Neural cell (in vitro differentiated cells): ENCODE results near the gene PTPN22.

ENCODE experiments used
- CTCF ChIP-seq: fragments of 450-650 bp; IDR thresholded peaks from 2 replicates; pipeline ENCODE4 v1.5.1; 2014; ENCODE audit warnings: antibody characterized with exemption, mild to moderate bottlenecking, moderate library complexity; ENCODE audit not compliant: poor library complexity, severe bottlenecking
- POLR2AphosphoS5 ChIP-seq: IDR thresholded peaks from 2 replicates; pipeline ENCODE4 v1.6.1; 2012

- TF ChIP-seq POLR2AphosphoS5 (no peak), CTCF (no peak)
Observed at GRCh38 chr1:113913312-113913668, 41.8 kb upstream of the PTPN22 start.
